Stomach smooth muscle (tissue), 2 donors: Measurements from ENCODE around the gene GFPT1.
A peak's percentile ranks its signal among the peaks of the same experiment; 100 is the strongest.

Source experiments
- H3K27ac ChIP-seq: one replicate; pipeline ENCODE4 v1.7.0; 2013; ENCODE audit warnings: mild to moderate bottlenecking, low read length, inconsistent platforms
- H3K27me3 ChIP-seq, 2 donors: one replicate each; pipeline ENCODE4 v1.7.0; 2013; ENCODE audit warnings: low read length in 2 of 2; ENCODE audit not compliant: insufficient read depth in 2 of 2, control insufficient read depth in 1 of 2
- H3K36me3 ChIP-seq, 2 donors: one replicate each; pipeline ENCODE4 v1.7.0; 2013; ENCODE audit warnings: low read length in 2 of 2; ENCODE audit not compliant: control insufficient read depth in 2 of 2, insufficient read depth in 2 of 2
- H3K4me1 ChIP-seq: one replicate; pipeline ENCODE4 v1.7.0; 2013; ENCODE audit warnings: low read length; ENCODE audit not compliant: control insufficient read depth, insufficient read depth
- H3K4me3 ChIP-seq, 2 donors: one replicate each; pipeline ENCODE4 v1.7.0; 2013; ENCODE audit warnings: low read length in 2 of 2
- H3K9ac ChIP-seq, 2 donors: one replicate each; pipeline ENCODE4 v1.7.0; 2013; ENCODE audit warnings: low read length in 2 of 2, mild to moderate bottlenecking in 1 of 2
- H3K9me3 ChIP-seq, 2 donors: one replicate each; pipeline ENCODE4 v1.7.0; 2013; ENCODE audit warnings: low read length in 2 of 2; ENCODE audit not compliant: control insufficient read depth in 2 of 2
- donor health status: healthy.
- donor health status: Pancreatic carcinoma.

GFPT1 gene

DNA sequence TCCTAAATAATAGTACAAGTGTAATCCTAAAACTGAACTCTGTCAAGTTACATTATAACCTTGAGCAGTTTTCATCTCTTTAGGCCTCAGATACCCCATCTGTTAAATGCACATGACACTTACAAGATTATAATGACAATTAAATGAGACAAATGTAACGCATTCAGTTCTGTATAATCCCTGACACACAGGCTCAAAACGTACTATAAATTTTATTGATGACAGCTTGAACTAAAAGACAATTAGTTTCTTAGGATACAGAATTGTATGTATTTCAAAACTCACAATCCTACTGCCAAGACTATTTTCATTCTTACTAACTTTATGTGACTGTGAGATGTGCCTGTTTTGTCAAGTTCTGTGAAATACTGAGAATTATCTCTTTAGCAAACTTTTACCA lies 56.2 kb downstream of the GFPT1 start:
- H3K9me3 ChIP-seq: no peaks in the 10 kb centered on the region
- no peak overlapping the region for H3K27ac ChIP-seq
- H3K36me3 ChIP-seq: peaks cover 20% of the 10 kb centered on the region in 2 donors

GRCh38 chr2:69322631-69323030 lies 64.4 kb downstream of the GFPT1 start:
- Histone ChIP-seq H3K4me1 (peaks cover 3% of the 10 kb centered on the region), H3K36me3 (peaks cover 8 to 12% of the 10 kb centered on the region in 2 donors), H3K9me3 (no peaks in the 10 kb centered on the region), H3K27ac (no peak overlapping the region), H3K9ac (no peak overlapping the region), H3K4me3 (no peak overlapping the region), H3K27me3 (no peaks in the 10 kb centered on the region)

More for the DNA sequence above, 56.2 kb downstream of the GFPT1 start:
- Histone ChIP-seq H3K4me3 (no peak overlapping the region), H3K27me3 (no peaks in the 10 kb centered on the region), H3K4me1 (no peaks in the 10 kb centered on the region), H3K9ac (no peak overlapping the region)

GRCh38 chr2:69316550-69316949 lies 70.5 kb downstream of the GFPT1 start:
- Histone ChIP-seq H3K9ac (no peak overlapping the region), H3K4me3 (no peak overlapping the region), H3K9me3 (peaks cover 0 to 6% of the 10 kb centered on the region in 2 donors), H3K4me1 (peaks cover 3% of the 10 kb centered on the region), H3K27ac (no peak overlapping the region), H3K27me3 (no peaks in the 10 kb centered on the region), H3K36me3 (no peaks in the 10 kb centered on the region)

- no peak overlapping the region for H3K27ac ChIP-seq
- H3K4me3 ChIP-seq: no peak overlapping the region
- peaks cover 6% of the 10 kb centered on the region for H3K4me1 ChIP-seq
- no peak overlapping the region for H3K9ac ChIP-seq
- H3K9me3 ChIP-seq: peaks cover 0 to 6% of the 10 kb centered on the region in 2 donors
- no peaks in the 10 kb centered on the region for H3K36me3 ChIP-seq
- no peaks in the 10 kb centered on the region for H3K27me3 ChIP-seq
Observed at GRCh38 chr2:69315160-69315761, 71.8 kb downstream of the GFPT1 start.

- H3K36me3 ChIP-seq: no peaks in the 10 kb centered on the region
- H3K9me3 ChIP-seq: no peaks in the 10 kb centered on the region
- no peak overlapping the region for H3K9ac ChIP-seq
- H3K4me3 ChIP-seq: no peak overlapping the region
- peak overlapping the region; percentile 98 for H3K27ac ChIP-seq
- H3K4me1 ChIP-seq: peaks cover 45% of the 10 kb centered on the region
- no peaks in the 10 kb centered on the region for H3K27me3 ChIP-seq
Observed at GRCh38 chr2:69311024-69311416, 76.0 kb downstream of the GFPT1 start.

GRCh38 chr2:69310111-69311023 lies 76.7 kb downstream of the GFPT1 start:
- peak overlapping the region; percentile 98 for H3K27ac ChIP-seq
- no peaks in the 10 kb centered on the region for H3K27me3 ChIP-seq
- H3K9me3 ChIP-seq: no peaks in the 10 kb centered on the region
- no peaks in the 10 kb centered on the region for H3K36me3 ChIP-seq
- peaks cover 50% of the 10 kb centered on the region for H3K4me1 ChIP-seq
- peak overlapping the region; percentile 49 to 68 for H3K9ac ChIP-seq
- H3K4me3 ChIP-seq: peak overlapping the region; percentile 22 to 49

DNA sequence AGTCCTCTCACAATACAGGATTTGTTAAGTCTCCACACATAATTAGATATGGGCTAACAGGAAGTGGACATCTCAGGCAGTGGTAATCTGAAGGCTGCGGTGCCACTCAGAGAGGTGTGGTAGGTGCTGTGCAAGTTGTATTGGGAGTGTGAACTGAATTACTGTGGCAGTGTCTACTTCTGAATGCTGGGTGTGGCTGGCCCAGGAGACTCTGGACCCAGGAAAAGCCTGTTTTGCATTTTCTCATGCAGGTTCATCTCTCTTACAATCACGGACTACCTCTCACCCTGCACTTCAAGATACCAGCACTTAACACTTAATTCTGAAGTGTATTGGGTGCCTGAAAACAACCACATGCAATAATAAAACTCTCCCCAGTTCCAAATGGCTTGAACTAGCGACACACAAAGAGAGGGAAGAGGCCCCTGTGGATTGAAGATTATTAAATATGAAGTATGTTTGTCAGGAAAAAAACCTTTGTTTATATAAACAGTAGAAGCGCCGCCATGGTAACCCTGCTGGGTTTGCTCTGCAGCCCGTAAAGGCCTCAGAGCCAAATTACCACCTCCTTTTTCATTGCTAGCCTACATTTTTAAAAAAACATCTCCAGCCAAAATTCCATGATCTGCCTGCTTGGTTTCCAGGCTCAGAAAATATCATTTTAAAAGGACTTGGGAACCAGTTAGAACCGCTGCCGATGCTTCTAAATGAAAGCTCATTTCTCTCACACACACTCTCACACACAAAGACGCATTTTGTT lies 77.5 kb downstream of the GFPT1 start:
- Histone ChIP-seq H3K9ac (peak overlapping the region; percentile 49 to 68), H3K27ac (peak overlapping the region; percentile 98), H3K9me3 (no peaks in the 10 kb centered on the region), H3K4me1 (peaks cover 50% of the 10 kb centered on the region), H3K27me3 (no peaks in the 10 kb centered on the region), H3K36me3 (no peaks in the 10 kb centered on the region), H3K4me3 (peak overlapping the region; percentile 31 to 49)

- H3K9ac ChIP-seq: peak overlapping the region in 1 of 2 donors; percentile 21
- no peaks in the 10 kb centered on the region for H3K36me3 ChIP-seq
- H3K27me3 ChIP-seq: no peaks in the 10 kb centered on the region
- H3K9me3 ChIP-seq: peaks cover 0 to 7% of the 10 kb centered on the region in 2 donors
- H3K27ac ChIP-seq: peak overlapping the region; percentile 98
- peaks cover 50% of the 10 kb centered on the region for H3K4me1 ChIP-seq
- no peak overlapping the region for H3K4me3 ChIP-seq
Observed at GRCh38 chr2:69308338-69308737, 78.7 kb downstream of the GFPT1 start.

DNA sequence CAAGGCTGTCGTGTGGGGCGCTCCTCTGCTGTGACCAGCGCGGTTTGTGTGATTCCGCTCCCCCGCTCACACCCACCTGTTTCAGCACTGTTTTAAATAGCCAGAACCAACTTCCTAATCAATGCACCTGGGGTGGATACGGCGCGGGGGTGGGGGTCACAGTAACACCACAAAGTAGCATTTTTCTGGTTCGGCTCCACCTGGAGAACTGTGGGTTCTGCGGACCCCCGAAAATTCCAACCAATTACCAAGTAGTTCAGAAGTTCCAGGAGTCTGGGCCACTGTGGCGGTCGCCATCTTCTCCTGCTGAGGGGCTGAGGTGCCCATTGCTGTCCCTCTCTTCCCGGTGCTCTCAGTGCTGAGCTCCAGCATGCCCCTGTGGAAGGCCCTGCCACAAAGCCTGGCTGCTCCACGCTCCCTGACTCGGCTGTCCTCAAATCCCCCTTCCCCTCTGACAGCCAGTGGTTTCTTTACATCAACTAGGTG lies 79.4 kb downstream of the GFPT1 start:
- Histone ChIP-seq H3K9me3 (peaks cover 0 to 7% of the 10 kb centered on the region in 2 donors), H3K36me3 (no peaks in the 10 kb centered on the region), H3K27ac (peak overlapping the region; percentile 98), H3K4me3 (peak overlapping the region in 1 of 2 donors; percentile 90), H3K9ac (peak overlapping the region in 1 of 2 donors; percentile 42), H3K27me3 (no peaks in the 10 kb centered on the region), H3K4me1 (peaks cover 50% of the 10 kb centered on the region)

GRCh38 chr2:69306822-69307578 lies 80.0 kb downstream of the GFPT1 start:
- Histone ChIP-seq H3K4me3 (peak overlapping the region; percentile 83 to 90), H3K36me3 (no peaks in the 10 kb centered on the region), H3K27ac (peak overlapping the region; percentile 98), H3K4me1 (peaks cover 50% of the 10 kb centered on the region), H3K9me3 (peaks cover 0 to 7% of the 10 kb centered on the region in 2 donors), H3K27me3 (no peaks in the 10 kb centered on the region), H3K9ac (peak overlapping the region; percentile 65 to 72)
